GM21825 (cell line): ENCODE measurements around the gene PANK4.
"Not testable (repeated sequence)": the region's sequence is repeated elsewhere in the genome, so short reads cannot be mapped to it uniquely, and the experiment has no call there.

Source experiments
- ATAC-seq: cut with Tn5 transposase; IDR thresholded peaks from one replicate; pipeline ENCODE4 v1.9.1; 2021; ENCODE audit warnings: mild to moderate bottlenecking, moderate library complexity; ENCODE audit not compliant: unreplicated experiment

PANK4 gene

DNA sequence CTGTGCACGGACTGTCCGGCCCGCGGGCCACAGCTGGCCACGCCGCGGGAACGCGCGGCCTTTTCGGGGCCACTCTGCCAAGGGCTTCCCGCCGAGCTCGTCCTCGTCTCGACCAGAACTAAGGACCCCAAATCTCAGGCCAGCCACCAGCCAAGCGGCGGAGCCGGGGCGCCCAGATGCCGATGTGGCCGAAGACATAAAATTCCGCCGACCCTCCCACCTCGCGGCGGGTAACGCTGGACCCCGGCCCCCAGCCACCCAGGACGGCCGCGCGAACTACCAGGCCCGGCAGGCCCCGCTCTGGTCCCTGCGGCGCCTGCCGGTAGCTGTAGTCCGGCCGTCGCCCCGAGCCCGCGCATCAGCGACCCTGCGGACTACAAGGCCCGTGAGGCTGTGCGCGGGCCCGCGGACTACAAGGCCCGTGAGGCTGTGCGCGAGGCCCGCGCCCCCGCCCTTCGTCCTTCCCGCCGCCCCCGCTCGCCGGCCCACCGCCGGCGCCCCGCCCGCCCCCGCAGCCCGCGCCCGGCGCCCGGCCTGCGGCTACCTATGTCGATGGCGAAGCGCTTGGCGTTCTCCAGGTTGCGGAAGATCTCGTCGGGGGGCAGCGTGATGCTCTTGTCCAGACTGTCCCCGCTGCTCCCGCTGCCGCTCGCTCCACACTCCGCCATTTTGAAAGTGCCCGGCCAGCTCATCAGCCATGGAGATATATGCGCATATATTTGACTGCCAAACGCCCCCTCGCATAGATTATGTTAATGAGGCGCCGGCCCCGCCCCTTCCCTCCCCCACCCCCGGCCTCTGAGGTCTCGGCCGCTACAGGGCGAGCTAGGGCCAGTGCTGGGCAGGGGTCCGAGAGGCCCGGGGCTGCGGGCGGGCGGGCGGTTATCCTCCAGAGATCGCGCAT is at the start of gene PANK4:
Gene PANK4 (minus strand): TSS at position 677 of the 904 bp plus-strand sequence. CDS start 9 bp downstream, at position 668.
- ATAC-seq: peak; percentile 71

DNA sequence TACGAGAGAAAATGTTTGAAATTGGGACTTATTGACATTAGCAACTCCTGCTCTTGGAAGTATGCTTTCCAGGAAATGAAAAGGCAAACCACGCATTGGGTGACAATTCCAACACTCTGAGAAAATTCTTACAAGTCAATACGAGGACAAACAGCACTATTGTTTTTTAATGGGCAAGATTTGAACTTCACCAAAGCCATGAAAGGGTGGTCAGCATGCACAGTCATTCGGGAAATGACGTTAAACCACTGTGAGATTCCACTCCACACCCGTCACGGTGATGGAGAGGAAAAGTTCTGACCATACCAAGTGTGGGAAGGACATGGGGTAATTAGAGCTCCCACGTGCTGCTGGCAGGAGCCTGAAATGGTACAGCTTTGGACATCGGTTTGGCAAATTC is 48.0 kb upstream of the PANK4 start:
- no peak for ATAC-seq

DNA sequence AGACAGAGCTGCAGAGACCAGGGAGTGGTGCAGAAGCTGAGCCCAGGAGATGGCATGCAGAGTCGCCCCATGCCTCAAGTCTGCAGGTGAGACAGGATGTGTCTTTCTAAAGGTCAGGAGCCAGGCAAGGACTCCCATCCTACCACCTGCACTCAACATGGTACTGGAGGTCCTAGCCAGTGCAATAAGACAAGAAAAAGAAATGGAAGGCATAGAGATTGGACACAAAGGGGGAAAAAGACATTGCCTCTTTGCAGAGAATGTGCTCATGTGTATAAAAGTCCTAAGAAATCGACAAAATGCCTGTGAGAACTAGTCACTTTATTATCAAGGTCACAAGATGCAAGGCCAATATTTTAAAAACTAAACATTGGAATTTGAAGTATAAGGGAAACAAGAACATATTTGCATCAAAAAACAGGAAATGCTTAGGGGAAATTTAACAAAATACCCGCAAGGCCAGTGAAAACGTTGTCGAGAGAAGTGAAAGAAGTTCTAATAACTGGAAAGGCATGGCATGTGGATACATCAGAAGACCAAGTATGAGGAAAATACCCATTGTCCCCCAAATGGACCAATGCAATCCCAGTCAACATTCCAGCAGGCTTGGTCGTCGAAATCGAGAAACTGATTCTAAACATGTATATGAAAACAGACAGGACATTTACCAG is 47.0 kb upstream of the PANK4 start:
- ATAC-seq: no peak

DNA sequence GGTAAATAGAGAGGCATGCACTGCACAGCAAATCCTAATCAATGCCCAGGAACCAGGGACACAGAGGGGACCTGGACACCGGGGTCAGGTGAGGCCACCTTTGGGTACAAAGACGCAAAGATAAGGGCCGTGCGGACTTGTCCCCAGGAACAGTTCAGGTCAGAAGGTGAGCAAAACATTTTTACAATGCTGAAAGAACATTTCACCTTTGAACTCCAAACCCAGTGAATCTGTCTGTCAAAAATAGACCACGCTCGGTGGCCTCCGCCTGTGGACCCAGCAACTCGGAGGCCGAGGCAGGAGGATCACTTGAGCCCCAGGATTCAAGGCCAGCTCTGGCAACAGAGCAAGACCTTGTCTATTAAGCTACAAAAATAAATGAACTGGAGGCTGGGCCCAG is 45.0 kb upstream of the PANK4 start:
- no peak for ATAC-seq

DNA sequence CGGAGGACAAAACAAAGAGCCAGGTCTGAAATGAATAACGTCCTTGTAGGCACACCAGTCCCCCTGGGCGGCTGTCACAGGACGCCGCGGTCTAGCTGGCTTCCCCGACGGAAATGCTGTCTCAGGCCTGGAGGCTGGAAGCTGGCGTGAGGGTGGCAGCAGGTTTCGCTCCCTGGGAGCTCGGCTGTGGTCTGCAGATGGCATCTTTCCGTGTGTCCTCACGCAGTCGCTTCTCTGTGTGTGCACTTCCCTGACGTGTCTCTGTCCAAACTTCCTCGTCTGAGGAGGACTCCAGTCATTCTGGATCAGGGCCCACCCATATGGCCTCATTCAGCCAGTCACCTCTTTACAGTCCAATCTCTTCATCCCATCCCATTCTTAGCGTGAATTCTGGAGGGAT is 43.9 kb upstream of the PANK4 start:
- no peak for ATAC-seq

DNA sequence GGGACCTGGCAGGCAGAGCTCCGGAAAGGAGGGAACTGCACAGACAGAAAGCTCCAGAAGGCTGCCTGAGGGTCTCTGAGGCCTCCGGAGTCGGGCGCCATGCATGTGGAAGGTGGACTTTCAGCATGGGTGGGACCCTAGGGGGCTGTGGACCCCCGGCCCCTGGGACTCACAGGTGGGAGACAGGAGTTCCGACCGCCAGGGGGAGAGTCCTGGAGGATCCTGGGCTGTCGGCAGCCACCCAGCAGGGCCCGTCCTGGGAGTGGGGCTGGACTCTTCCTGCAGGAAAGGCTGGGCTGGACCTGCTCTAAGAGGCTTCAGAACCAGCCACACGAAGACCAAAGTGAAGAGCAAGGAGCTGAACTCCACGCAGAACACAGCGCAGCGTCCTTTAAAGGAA is 43.3 kb upstream of the PANK4 start:
- ATAC-seq: not testable (repeated sequence)

DNA sequence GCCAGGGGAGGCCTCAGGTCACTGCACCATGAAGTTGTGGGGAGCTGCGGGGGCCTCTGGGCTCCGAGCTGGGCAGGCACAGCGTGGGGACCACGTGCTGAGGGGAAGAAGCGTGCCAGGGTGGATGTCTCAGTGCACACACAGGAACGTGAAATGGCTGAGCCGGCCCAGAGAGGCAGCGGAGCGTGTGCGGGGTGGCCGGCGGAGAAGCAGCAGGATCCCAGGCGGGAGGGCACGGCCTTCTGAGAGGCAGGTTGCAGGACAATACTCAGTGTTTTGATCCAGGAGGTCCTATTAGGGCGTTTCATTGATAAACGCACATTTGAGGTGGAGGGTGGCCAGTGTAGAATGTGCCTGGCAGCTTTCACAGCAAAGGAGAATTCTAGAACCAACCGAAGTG is 42.7 kb upstream of the PANK4 start:
- ATAC-seq: no peak

DNA sequence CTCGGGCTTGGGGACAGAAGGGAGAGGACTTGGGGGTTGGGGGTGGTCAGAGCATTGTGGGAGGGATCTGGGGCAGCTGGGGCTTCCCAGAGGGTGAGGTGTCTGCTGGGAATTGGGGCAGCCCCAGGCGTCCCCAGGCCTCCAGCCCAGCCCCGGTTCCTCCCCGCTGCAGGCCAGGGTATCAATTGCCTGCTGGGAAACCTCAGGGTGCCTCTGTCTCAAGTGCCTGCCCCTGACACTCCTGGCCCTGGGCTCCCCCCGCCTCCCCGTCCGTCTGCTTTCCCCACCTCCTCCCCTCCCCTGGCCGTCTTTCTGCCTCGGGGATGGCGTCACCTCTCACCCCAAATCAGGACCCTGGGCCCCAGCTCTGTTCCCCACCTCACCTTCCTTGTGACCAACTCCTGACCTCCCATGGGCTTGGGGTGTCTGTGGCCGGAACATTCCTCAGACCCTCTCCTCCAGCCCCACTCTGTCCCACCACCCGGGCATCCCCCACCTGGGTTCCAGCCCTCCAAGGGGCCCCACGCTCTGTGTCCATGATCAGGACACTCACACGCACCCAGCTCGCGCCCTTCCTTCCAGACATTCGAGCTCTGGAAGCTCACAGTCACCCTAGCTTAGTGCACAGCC is 41.9 kb upstream of the PANK4 start:
- not testable (repeated sequence) for ATAC-seq

DNA sequence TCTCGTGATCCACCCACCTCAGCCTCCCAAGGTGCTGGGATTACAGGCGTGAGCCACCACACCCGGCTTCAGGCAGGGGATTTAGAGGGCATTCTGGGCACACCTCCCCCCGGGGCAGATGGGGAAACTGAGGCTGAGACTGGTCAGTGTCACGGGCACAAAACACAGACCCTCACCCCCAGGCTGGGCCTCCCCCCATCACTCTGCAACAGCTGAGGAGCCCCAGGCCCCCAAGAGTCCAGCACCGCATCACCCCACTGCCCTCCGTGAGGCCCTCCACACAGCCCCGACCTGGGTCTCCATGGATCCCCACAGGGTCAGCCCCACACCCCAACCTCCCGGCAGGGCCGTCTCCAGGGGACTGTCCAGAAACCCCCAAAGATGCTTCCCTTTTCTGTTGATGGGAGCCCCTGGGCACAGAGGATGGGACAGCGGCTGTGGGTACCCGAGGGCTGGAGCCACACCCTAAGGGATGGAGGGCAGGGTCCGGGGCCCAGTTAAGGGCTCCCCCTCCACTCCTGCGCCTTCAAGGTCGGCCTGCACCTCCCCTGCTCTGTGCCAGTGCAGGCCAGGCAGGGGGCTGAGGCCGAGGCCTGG is 40.8 kb upstream of the PANK4 start:
- no peak for ATAC-seq

DNA sequence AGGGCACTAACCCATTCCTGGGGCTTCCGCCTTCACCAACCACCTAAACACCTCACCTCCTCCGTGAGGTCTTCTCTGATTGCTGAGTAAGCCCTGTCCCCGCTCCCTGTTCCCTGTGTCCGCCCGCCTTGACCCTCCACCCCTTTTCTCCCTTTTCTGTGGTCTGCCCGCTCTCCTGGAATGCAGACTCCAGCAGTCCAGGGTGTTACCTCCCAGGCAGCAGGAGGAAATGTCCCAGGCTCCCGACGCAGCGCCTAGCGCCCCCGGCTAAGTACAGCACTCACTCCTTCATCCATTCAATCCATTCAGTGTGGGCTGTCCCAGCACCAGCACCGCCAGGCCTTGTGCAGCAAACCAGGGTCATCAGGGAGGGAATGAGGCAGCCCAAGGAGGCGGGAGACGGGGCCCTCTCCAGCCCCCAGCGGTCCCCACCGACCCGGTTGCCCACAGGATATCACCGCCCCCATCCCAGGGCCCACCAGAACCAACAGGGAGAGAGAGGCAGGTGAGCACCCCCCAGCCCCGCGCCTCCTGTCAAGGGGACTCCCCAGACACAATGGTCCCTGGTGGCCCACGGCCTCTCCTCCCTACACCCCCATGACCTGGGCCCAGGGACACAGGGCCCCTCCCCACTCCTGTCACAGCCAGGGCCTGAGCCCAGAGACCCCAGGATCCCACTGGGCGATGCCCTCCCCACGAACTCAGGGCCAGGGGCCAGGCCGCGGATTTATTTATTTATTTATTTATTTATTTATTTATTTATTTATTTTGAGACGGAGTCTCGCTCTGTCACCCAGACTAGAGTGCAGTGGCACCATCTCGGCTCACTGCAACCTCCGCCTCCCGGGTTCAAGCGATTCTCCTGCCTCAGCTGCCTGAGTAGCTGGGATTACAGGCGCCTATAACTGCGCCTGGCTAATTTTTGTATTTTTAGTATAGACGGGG is 40.0 kb upstream of the PANK4 start:
- ATAC-seq: no peak

DNA sequence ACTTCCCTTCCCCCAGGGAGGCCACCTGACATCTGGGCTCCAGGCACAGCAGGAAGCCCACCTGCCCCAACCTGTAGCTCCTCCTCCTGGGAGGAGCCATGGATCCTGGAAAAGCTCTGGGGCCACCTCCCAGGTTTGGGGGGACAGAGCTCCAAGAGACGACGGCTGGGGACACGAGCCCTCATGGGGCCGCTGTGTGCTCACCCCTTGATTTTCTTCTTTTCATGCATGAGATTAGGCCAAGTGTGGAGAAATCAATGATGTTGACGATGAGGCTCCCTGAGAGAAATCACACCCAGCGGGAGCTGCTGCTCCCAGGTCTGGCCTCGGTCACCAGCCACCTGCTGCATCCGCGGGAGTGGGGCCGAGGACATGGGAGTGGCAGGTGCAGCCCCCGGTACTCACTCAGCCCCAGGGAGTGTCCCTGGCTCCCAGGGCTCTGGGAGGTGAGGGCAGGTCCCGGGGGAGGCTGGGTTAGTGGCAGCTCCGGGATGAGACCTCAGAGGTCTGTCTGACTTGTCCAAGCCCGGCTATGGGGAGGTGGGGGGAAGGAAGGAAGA is 38.5 kb upstream of the PANK4 start:
- ATAC-seq: no peak

DNA sequence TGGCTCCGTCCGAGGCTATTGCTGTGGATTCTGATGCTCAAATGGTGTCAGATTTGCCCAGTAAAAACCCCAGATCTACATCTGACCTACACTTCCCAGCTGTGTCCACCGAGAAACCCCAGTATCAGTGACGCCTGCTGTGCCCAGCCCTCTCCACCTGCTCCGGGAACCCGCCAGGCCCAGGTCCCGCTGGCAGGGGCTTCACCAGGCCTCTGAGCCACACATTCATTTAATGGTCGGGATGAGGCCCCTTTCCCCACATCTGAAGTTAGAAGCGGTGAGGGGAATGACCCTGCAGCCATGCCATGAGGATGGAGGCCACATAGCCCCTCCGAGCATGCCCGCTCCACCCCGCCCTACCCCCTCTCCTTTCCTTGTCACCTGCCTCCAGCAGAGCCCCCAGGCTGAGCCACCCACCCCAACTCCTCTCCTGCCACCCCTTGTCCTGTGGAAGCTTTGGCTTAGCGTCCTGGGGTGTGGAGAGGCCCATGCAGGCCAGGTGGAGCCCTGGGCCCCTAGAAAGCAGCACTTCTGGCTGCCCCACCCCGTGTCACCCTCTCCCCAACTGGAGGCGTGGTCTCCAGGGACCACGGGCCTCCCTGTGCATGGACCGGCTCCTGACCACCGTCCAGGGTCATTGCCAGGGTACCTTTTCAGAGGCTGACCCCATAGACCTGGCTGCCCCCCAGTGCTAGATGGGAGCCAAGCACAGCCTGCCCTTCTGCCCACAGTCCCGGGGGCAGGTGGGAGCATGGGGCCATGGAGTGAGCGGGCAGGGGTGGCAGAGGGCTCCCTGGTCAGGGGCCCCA is 37.8 kb upstream of the PANK4 start:
- no peak for ATAC-seq

DNA sequence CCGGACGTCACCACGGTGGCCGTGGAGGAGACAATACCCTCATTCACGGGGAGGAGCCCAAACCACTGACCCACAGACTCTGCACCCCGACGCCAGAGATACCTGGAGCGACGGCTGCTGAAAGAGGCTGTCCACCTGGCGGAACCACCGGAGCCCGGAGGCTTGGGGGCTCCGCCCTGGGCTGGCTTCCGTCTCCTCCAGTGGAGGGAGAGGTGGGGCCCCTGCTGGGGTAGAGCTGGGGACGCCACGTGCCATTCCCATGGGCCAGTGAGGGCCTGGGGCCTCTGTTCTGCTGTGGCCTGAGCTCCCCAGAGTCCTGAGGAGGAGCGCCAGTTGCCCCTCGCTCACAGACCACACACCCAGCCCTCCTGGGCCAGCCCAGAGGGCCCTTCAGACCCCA is 36.8 kb upstream of the PANK4 start:
- ATAC-seq: no peak

DNA sequence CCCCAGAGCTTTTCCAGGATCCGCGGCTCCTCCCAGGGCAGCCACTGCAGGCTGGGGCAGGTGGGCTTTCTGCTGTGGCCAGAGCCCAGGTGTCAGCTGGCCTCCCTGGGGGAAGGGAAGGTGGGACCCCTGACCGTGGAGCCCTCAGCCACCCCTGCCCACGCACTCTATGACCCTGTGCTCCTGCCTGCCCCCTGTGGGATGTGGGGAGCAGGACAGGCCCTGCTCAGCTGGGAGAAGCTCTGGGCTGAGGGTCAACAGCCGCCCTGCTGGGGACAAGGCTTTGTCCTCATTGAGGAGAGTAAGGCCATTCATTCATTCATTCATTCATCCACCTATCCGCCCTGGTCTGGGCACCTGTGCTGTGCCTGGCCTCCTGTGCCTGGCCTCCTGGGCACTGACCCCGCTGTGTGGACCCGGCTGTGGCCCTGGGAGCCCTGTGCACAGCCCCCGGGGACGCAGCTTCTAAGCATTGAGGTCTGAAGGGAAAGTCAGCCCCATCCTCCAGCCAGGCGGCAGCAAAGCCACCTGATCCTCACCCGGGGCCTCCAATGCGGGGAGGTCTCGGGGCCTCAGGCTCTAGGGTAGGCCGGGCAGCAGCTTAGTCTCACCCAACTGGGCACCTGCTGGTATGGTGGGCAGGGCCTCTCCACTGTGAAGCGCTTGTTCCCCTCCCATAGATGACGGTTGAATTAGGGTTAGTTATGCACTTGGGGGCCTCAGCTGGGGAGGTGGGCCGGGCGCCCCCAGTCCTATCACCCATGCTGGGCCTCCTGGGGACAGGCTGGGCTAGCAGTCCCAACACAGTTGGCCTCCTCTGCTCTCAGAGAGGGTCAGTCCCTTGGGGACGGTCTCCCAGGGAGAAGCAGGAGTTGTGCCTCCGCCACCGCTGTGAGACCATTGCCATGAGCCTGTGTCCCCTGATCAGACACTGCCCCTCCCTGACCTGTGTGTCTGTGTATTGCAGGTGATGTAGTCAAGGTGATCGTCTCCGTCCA is 35.8 kb upstream of the PANK4 start:
- ATAC-seq: no peak

DNA sequence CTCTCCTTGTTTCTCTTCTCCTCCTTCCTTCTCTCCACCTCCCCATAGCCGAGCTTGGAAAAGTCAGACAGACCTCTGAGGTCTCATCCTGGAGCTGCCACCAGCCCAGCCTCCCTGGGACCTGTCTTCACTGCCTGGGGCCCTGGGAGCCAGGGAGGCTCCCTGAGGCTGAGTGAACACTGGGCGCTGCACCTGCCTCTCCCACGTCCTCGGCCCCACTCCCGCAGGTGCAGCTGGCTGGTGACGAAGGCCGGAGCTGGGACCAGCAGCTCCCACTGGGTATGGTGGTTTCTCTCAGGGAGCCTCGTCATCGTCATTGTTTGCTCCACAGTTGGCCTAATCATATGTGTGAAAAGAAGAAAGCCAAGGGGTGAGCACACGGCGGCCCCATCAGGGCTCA is 35.0 kb upstream of the PANK4 start:
- no peak for ATAC-seq

DNA sequence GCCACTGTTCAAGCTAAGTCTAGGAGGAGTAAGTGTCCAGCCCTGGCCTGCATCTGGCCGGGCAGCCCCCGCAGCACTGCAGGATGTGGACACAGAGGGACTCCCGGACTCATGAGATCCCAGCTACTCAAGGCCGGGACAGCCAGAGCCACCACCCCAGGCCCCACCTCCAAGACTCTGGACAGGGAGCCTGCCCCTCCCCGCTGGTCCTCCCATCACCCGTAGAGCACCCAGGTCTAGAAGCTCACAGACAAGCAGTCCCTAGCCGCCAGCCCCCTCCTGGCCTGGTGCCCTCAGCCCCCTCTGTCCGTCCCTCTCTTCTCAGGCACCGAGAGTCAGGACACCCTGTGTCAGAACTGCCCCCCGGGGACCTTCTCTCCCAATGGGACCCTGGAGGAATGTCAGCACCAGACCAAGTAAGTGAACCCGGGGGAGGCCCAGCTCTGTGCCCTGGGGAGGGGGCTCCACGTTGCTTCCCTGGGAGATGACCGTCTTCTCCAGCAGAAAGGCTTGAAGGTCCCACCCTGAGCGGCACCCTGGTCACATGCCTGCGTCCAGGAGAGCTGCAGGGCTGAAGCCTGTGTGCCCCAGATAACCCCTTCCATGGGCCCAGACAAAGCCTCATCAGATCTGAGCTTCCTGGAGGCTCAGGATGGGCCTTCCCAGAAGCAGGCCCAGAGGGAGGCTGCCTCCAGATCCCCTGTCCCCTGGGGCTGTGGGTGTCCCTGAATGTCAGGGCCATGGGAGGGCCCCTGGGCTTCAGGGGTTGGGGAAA is 34.1 kb upstream of the PANK4 start:
- ATAC-seq: no peak
